ENCODE data around the gene PCED1B. TPM values are rescaled to one million over a fixed set of nuclear protein-coding genes. Genes with fewer than 3 reads are reported as not detected.
"Not testable (repeated sequence)": the region's sequence is repeated elsewhere in the genome, so short reads cannot be mapped to it uniquely, and the experiment has no call there.

Gene PCED1B
- total RNA-seq, 1 experiment from 2014 or later: 3.3 TPM

DNA sequence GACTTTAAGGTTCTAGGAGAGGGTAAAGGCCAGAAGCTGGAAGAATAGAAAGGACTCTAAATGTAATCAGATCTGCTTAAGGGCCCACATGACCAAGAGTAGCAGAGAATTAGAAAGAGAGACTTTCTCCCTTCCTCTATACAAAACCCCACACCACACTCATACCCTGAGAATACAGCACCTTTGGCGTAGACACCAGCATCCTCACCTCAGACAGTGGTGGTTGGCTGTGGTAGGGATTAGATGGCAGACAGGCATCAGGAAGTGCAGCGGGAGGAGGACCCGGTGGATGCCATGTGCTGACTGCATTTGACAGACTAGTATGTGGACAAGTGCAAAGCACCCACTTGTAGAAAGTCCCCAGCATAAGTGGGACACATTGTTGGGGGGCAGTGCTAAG is 98.6 kb downstream of the PCED1B start:
- Histone ChIP-seq H3K4ac (ENCODE audit: low read depth, low read length) (no peak overlapping the region), H3K79me2 (ENCODE audit: insufficient read depth, low read length) (no peaks in the 10 kb centered on the region), H2BK120ac (ENCODE audit: low read depth, low read length, poor library complexity, severe bottlenecking) (no peak overlapping the region), H3K18ac (ENCODE audit: insufficient read length, low read depth, low read length) (no peak overlapping the region), H3K9ac (ENCODE audit: extremely low read depth, insufficient read length, low read length) (no peak overlapping the region), H2BK20ac (ENCODE audit: low read depth, low read length, poor library complexity, severe bottlenecking) (no peak overlapping the region), H2AK5ac (ENCODE audit: insufficient read length, low read length) (no peak overlapping the region), H3K56ac (ENCODE audit: insufficient read length, low read depth, low read length) (no peak overlapping the region), H3K23ac (ENCODE audit: insufficient read length, low read depth, low read length) (no peak overlapping the region), H3K79me1 (ENCODE audit: insufficient read depth, low read depth, low read length, poor library complexity, severe bottlenecking) (no peaks in the 10 kb centered on the region), H3K14ac (ENCODE audit: insufficient read depth, low read length) (no peak overlapping the region), H3K23me2 (ENCODE audit: insufficient read length, low read depth, low read length, poor library complexity, severe bottlenecking) (no peaks in the 10 kb centered on the region), H3T11ph (ENCODE audit: low read length) (no peak overlapping the region), H2BK5ac (ENCODE audit: insufficient read length, low read length) (no peak overlapping the region), H4K20me1 (ENCODE audit: control insufficient read depth, insufficient read depth, insufficient read length) (no peaks in the 10 kb centered on the region), H3K9me3 (ENCODE audit: control insufficient read depth, low read depth, low read length) (no peaks in the 10 kb centered on the region), H3K4me1 (ENCODE audit: insufficient read depth, low read length) (no peaks in the 10 kb centered on the region), H2BK15ac (ENCODE audit: low read depth, low read length) (no peak overlapping the region), H3K4me2 (ENCODE audit: insufficient read depth, insufficient read length, low read length) (no peak overlapping the region), H4K91ac (ENCODE audit: insufficient read length, low read depth, low read length) (no peak overlapping the region), H2AFZ (ENCODE audit: low read length) (no peak overlapping the region), H4K8ac (replicated peaks; ENCODE audit: insufficient read length, low read depth, low read length) (no peak overlapping the region), H4K5ac (ENCODE audit: insufficient read length, low read depth, low read length) (no peak overlapping the region), H3K27ac (ENCODE audit: insufficient read length, low read depth, low read length) (no peak overlapping the region), H2BK12ac (ENCODE audit: insufficient read length, low read depth, low read length) (no peak overlapping the region), H3K27me3 (ENCODE audit: insufficient read depth, low read length) (no peaks in the 10 kb centered on the region)
- no peaks in the 10 kb centered on the region for H3K4me1 Mint-ChIP-seq
- H3K4me3 Mint-ChIP-seq: no peak overlapping the region
- H3K27me3 Mint-ChIP-seq (ENCODE audit: low read depth): no peaks in the 10 kb centered on the region
- WGBS (ENCODE audit: extremely low coverage, insufficient read length, low lambda C conversion rate): no CpG with 5 or more reads among the region's 3 CpGs
- H3K36me3 Mint-ChIP-seq (ENCODE audit: insufficient read depth in 1 of 3, low read depth in 3 of 3): no peaks in the 10 kb centered on the region
- no peaks in the 10 kb centered on the region for H3K9me3 Mint-ChIP-seq
- TF ChIP-seq CTCF (conservative IDR thresholded peaks at IDR 0.05): no peak
- no peak for DNase-seq
- H3K27ac Mint-ChIP-seq: no peak overlapping the region; a peak in 1 of 7 replicates

DNA sequence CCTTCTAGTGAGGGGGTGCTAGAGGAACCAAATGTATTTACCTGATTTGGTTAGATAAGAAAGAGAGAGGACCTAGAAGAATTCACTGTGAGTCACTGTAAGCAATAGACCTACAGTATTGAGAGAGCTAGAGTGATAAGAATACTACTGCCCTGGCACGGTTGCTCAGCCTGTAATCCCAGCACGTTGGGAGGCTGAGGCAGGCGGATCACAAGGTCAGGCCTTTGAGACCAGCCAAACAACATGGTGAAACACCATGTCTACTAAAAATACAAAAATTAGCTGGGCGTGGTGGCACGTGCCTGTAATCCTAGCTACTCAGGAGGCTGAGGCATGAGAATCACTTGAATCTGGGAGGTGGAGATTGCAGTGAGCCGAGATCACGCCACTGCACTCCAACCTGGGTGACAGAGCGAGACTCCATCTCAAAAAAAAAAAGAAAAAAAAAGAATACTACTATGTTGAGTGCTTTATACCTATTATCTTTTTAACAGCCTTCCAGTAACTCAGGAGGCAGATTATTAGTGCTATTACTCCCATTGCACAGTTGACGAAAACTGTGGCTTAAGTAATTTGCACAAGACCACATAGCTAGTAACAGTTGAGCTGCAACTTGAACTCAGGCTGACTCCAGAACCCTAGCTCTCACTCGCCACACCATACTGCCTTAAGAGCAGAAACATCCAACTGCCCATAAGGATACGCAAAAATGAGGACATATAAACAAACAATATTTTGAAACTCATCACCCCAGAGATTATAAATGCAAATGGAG is 102.9 kb downstream of the PCED1B start:
- H3K9me3 Mint-ChIP-seq; H3K14ac ChIP-seq (ENCODE audit: insufficient read depth, low read length); H3K23me2 ChIP-seq (ENCODE audit: insufficient read length, low read depth, low read length, poor library complexity, severe bottlenecking); H3K4me1 ChIP-seq (ENCODE audit: insufficient read depth, low read length); H3K27ac Mint-ChIP-seq; H3K23ac ChIP-seq (ENCODE audit: insufficient read length, low read depth, low read length); H3K9ac ChIP-seq (ENCODE audit: extremely low read depth, insufficient read length, low read length); H2BK15ac ChIP-seq (ENCODE audit: low read depth, low read length); H2BK20ac ChIP-seq (ENCODE audit: low read depth, low read length, poor library complexity, severe bottlenecking); H2AFZ ChIP-seq (ENCODE audit: low read length); H3K79me1 ChIP-seq (ENCODE audit: insufficient read depth, low read depth, low read length, poor library complexity, severe bottlenecking); H3K4me2 ChIP-seq (ENCODE audit: insufficient read depth, insufficient read length, low read length); H3K4me1 Mint-ChIP-seq; H2BK120ac ChIP-seq (ENCODE audit: low read depth, low read length, poor library complexity, severe bottlenecking); H3K27ac ChIP-seq (ENCODE audit: insufficient read length, low read depth, low read length); H3K9me3 ChIP-seq (ENCODE audit: control insufficient read depth, low read depth, low read length); H3K4ac ChIP-seq (ENCODE audit: low read depth, low read length); H3K4me3 Mint-ChIP-seq; DNase-seq; H2BK5ac ChIP-seq (ENCODE audit: insufficient read length, low read length); H3K36me3 Mint-ChIP-seq (ENCODE audit: insufficient read depth in 1 of 3, low read depth in 3 of 3); H3K18ac ChIP-seq (ENCODE audit: insufficient read length, low read depth, low read length); H4K8ac ChIP-seq (replicated peaks; ENCODE audit: insufficient read length, low read depth, low read length); H3K56ac ChIP-seq (ENCODE audit: insufficient read length, low read depth, low read length); H3T11ph ChIP-seq (ENCODE audit: low read length); H4K91ac ChIP-seq (ENCODE audit: insufficient read length, low read depth, low read length); H4K20me1 ChIP-seq (ENCODE audit: control insufficient read depth, insufficient read depth, insufficient read length); H2AK5ac ChIP-seq (ENCODE audit: insufficient read length, low read length); H4K5ac ChIP-seq (ENCODE audit: insufficient read length, low read depth, low read length); H2BK12ac ChIP-seq (ENCODE audit: insufficient read length, low read depth, low read length); H3K27me3 ChIP-seq (ENCODE audit: insufficient read depth, low read length); H3K79me2 ChIP-seq (ENCODE audit: insufficient read depth, low read length); H3K27me3 Mint-ChIP-seq (ENCODE audit: low read depth): not testable (repeated sequence)
- no CpG with 5 or more reads among the region's 11 CpGs for WGBS (ENCODE audit: extremely low coverage, insufficient read length, low lambda C conversion rate)
